WTC11 (cell line): Measurements from ENCODE around the gene TTYH1. TPM values are rescaled to one million over a fixed set of nuclear protein-coding genes. Genes with fewer than 3 reads are reported as not detected.

Experiments
- ATAC-seq: fragments of 200-7000 bp; cut with Tn5 transposase; 2 replicates; pipeline ENCODE4 v1.10.0; 2021; ENCODE audit warnings: mild to moderate bottlenecking, moderate library complexity
- CTCF ChIA-PET: fragments of 300-600 bp; sonication (Branson Sonifier 250); formaldehyde crosslinking; loops from one replicate; lab custom pipeline; 2021; ENCODE audit warnings: antibody characterized with exemption; lab: Charles Lee
- POLR2A ChIA-PET: fragments of 350-600 bp; sonication (Branson Sonifier 250); formaldehyde crosslinking; loops from one replicate; lab custom pipeline; 2021; ENCODE audit warnings: antibody characterized with exemption; lab: Charles Lee
- DNase-seq: peaks from one replicate; pipeline ENCODE4 v3.0.0; 2021; ENCODE audit warnings: low spot score
- H3K27ac Mint-ChIP-seq: 2 replicates; pipeline ENCODE4 v1.8.0; 2021; ENCODE audit warnings: mixed read lengths
- H3K27me3 Mint-ChIP-seq: 2 replicates; pipeline ENCODE4 v1.8.0; 2021; ENCODE audit warnings: low read depth, mild to moderate bottlenecking, moderate library complexity, mixed read lengths
- H3K36me3 Mint-ChIP-seq: 2 replicates; pipeline ENCODE4 v1.8.0; 2021; ENCODE audit warnings: mixed read lengths
- H3K4me1 Mint-ChIP-seq: 2 replicates; pipeline ENCODE4 v1.8.0; 2022; ENCODE audit warnings: mixed read lengths
- H3K4me3 Mint-ChIP-seq: 2 replicates; pipeline ENCODE4 v1.8.0; 2021; ENCODE audit warnings: mild to moderate bottlenecking, moderate library complexity, mixed read lengths
- H3K9me3 Mint-ChIP-seq: 2 replicates; pipeline ENCODE4 v1.8.0; 2021; ENCODE audit warnings: mixed read lengths
- CREB1 ChIP-seq: sonication (generic); formaldehyde crosslinking; IDR thresholded peaks from 2 replicates; pipeline ENCODE4 v1.8.0; 2023; ENCODE audit warnings: mild to moderate bottlenecking, missing genetic modification reagents
- CREM ChIP-seq: sonication (generic); formaldehyde crosslinking; IDR thresholded peaks from 2 replicates; pipeline ENCODE4 v1.8.1; 2022; ENCODE audit warnings: mild to moderate bottlenecking, missing genetic modification reagents, moderate library complexity
- E2F1 ChIP-seq: sonication (generic); formaldehyde crosslinking; IDR thresholded peaks from 2 replicates; pipeline ENCODE4 v1.8.0; 2022; ENCODE audit warnings: mild to moderate bottlenecking, missing genetic modification reagents
- FOXP1 ChIP-seq: sonication (generic); formaldehyde crosslinking; IDR thresholded peaks from 2 replicates; pipeline ENCODE4 v1.8.0; 2022; ENCODE audit warnings: missing genetic modification reagents, mild to moderate bottlenecking, moderate library complexity, borderline replicate concordance
- GRHL2 ChIP-seq: fragments of 250-450 bp; sonication (Bioruptor Pico); IDR thresholded peaks from 2 replicates; pipeline ENCODE4 v1.8.0; 2022; ENCODE audit warnings: mild to moderate bottlenecking, moderate library complexity; ENCODE audit not compliant: insufficient replicate concordance, severe bottlenecking
- GTF2I ChIP-seq: fragments of 250-450 bp; sonication (Bioruptor Pico); conservative IDR thresholded peaks from 2 replicates; pipeline ENCODE4 v1.4.0; 2021; ENCODE audit warnings: mild to moderate bottlenecking
- IRF2 ChIP-seq: sonication (generic); formaldehyde crosslinking; IDR thresholded peaks from 2 replicates; pipeline ENCODE4 v1.8.0; 2022; ENCODE audit warnings: low read depth, missing genetic modification reagents, borderline replicate concordance
- JUN ChIP-seq: sonication (generic); formaldehyde crosslinking; IDR thresholded peaks from 2 replicates; pipeline ENCODE4 v1.8.0; 2023; ENCODE audit warnings: mild to moderate bottlenecking, missing genetic modification reagents
- MYBL2 ChIP-seq: sonication (generic); formaldehyde crosslinking; IDR thresholded peaks from 2 replicates; pipeline ENCODE4 v1.8.1; 2023; ENCODE audit warnings: mild to moderate bottlenecking, moderate library complexity, missing genetic modification reagents
- NR1H2 ChIP-seq: sonication (generic); formaldehyde crosslinking; IDR thresholded peaks from 2 replicates; pipeline ENCODE4 v1.9.0; 2021; ENCODE audit warnings: mild to moderate bottlenecking, moderate library complexity, missing genetic modification reagents
- NR2C2 ChIP-seq: sonication (generic); formaldehyde crosslinking; IDR thresholded peaks from 2 replicates; pipeline ENCODE4 v1.8.0; 2022; ENCODE audit warnings: mild to moderate bottlenecking, missing genetic modification reagents
- PREB ChIP-seq: sonication (generic); formaldehyde crosslinking; IDR thresholded peaks from 2 replicates; pipeline ENCODE4 v1.8.1; 2022; ENCODE audit warnings: mild to moderate bottlenecking, missing genetic modification reagents, moderate library complexity, borderline replicate concordance
- SMAD3 ChIP-seq: sonication (generic); formaldehyde crosslinking; IDR thresholded peaks from 2 replicates; pipeline ENCODE4 v1.8.0; 2022; ENCODE audit warnings: missing genetic modification reagents, mild to moderate bottlenecking, borderline replicate concordance
- TEAD1 ChIP-seq: sonication (generic); formaldehyde crosslinking; IDR thresholded peaks from 2 replicates; pipeline ENCODE4 v1.8.0; 2022; ENCODE audit warnings: mild to moderate bottlenecking, missing genetic modification reagents
- TP53 ChIP-seq: sonication (generic); formaldehyde crosslinking; IDR thresholded peaks from 2 replicates; pipeline ENCODE4 v1.8.1; 2023; ENCODE audit warnings: mild to moderate bottlenecking, missing genetic modification reagents
- ZNF232 ChIP-seq: sonication (generic); formaldehyde crosslinking; IDR thresholded peaks from 2 replicates; pipeline ENCODE4 v1.8.0; 2022; ENCODE audit warnings: mild to moderate bottlenecking, missing genetic modification reagents
- ZNF317 ChIP-seq: sonication (generic); formaldehyde crosslinking; IDR thresholded peaks from 2 replicates; pipeline ENCODE4 v1.8.1; 2023; ENCODE audit warnings: low read depth, mild to moderate bottlenecking, moderate library complexity, missing genetic modification reagents, borderline replicate concordance
- ZNF396 ChIP-seq: fragments of 250-450 bp; sonication (Bioruptor Pico); IDR thresholded peaks from 2 replicates; pipeline ENCODE4 v1.8.0; 2021; ENCODE audit warnings: mild to moderate bottlenecking, moderate library complexity, borderline replicate concordance
- ZNF423 ChIP-seq: fragments of 250-450 bp; sonication (Bioruptor Pico); IDR thresholded peaks from 2 replicates; pipeline ENCODE4 v2.1.2; 2022; ENCODE audit warnings: mild to moderate bottlenecking, moderate library complexity
- total RNA-seq: library from RNA; stranded (reverse); gene quantifications from 3 replicates; pipeline ENCODE4 v1.2.3, GENCODE V29; 2021
- TF ChIP-seq, protein P1 (sequence below): sonication (generic); formaldehyde crosslinking; IDR thresholded peaks from 2 replicates; pipeline ENCODE4 v1.8.1; 2023; ENCODE audit warnings: mild to moderate bottlenecking, missing genetic modification reagents
- TF ChIP-seq, protein P2 (sequence below): fragments of 250-450 bp; sonication (Bioruptor Pico); IDR thresholded peaks from 2 replicates; pipeline ENCODE4 v1.9.0; 2021; ENCODE audit warnings: moderate library complexity, mild to moderate bottlenecking, inconsistent platforms, borderline replicate concordance
- TF ChIP-seq, protein P3 (sequence below): fragments of 250-450 bp; sonication (Bioruptor Pico); IDR thresholded peaks from 2 replicates; pipeline ENCODE4 v1.9.0; 2021; ENCODE audit warnings: mild to moderate bottlenecking
- TF ChIP-seq, protein P4 (sequence below): fragments of 250-450 bp; sonication (Bioruptor Pico); IDR thresholded peaks from 2 replicates; pipeline ENCODE4 v1.9.0; 2021; ENCODE audit warnings: mild to moderate bottlenecking, borderline replicate concordance
- TF ChIP-seq, protein P5 (sequence below): sonication (generic); formaldehyde crosslinking; IDR thresholded peaks from 2 replicates; pipeline ENCODE4 v1.8.1; 2023; ENCODE audit warnings: mild to moderate bottlenecking, missing genetic modification reagents, moderate library complexity
- TF ChIP-seq, protein P6 (sequence below): sonication (generic); formaldehyde crosslinking; IDR thresholded peaks from 2 replicates; pipeline ENCODE4 v1.8.0; 2023; ENCODE audit warnings: missing genetic modification reagents

Gene TTYH1
- total RNA-seq, 1 experiment from 2014 or later, result 37.1 TPM

DNA sequence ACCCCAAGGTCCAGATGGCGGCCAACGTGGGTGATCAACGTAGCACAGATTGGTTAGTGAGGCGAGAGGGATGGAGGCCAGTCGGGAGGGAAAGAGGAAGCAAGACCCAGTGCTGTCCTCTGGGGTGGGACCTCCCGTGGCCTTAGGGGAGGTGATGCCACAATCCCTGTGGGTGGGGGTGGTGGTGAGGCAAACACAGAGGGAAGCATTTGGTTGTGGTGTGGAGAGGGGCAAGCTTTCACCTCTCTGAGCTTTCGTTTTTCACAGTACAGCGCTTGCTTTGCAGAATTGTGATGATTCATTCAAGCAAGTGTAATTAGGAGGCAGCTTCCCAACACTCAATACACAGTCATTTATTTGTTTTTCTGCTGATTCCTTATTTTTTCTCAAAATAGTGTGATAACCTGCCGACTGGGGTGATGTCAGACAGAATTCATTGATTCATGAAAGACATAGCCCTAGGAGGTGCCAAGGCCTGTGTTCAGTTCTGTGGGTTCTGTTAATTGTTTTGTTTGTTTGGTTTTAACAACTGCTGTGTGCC is 36.1 kb downstream of the TTYH1 start:
- no peak for ATAC-seq
- POLR2A ChIA-PET, result no interaction called here

DNA sequence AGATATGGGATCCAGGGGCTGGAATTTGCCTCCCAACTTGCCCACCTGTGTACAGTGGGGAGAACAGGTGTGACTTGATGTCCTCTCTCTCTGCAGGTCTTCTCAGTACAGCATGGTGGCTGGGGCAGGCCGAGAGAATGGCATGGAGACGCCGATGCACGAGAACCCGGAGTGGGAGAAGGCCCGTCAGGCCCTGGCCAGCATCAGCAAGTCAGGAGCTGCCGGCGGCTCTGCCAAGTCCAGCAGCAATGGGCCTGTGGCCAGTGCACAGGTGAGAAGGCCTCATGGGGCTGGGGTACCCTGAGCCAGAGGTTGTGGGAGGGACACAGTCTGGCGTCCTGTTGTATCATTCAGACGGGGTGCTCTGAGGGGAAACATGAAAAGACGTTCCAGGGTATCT is 36.7 kb downstream of the TTYH1 start:
- Mint-ChIP-seq H3K4me3 (no peak overlapping the region), H3K27ac (no peak overlapping the region), H3K27me3 (peaks cover 2% of the 10 kb centered on the region; the same call in 1 of the 2 replicates), H3K4me1 (peaks cover 24% of the 10 kb centered on the region), H3K9me3 (no peaks in the 10 kb centered on the region), H3K36me3 (peaks cover 47% of the 10 kb centered on the region)
- ATAC-seq, result no peak
- POLR2A ChIA-PET, result no interaction called here
- TF ChIP-seq, protein P1, sequence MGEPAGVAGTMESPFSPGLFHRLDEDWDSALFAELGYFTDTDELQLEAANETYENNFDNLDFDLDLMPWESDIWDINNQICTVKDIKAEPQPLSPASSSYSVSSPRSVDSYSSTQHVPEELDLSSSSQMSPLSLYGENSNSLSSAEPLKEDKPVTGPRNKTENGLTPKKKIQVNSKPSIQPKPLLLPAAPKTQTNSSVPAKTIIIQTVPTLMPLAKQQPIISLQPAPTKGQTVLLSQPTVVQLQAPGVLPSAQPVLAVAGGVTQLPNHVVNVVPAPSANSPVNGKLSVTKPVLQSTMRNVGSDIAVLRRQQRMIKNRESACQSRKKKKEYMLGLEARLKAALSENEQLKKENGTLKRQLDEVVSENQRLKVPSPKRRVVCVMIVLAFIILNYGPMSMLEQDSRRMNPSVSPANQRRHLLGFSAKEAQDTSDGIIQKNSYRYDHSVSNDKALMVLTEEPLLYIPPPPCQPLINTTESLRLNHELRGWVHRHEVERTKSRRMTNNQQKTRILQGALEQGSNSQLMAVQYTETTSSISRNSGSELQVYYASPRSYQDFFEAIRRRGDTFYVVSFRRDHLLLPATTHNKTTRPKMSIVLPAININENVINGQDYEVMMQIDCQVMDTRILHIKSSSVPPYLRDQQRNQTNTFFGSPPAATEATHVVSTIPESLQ (CRISPR knock-in tag), result no peak
- TF ChIP-seq, protein P2, sequence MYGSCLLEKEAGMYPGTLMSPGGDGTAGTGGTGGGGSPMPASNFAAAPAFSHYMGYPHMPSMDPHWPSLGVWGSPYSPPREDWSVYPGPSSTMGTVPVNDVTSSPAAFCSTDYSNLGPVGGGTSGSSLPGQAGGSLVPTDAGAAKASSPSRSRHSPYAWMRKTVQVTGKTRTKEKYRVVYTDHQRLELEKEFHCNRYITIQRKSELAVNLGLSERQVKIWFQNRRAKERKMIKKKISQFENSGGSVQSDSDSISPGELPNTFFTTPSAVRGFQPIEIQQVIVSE (CRISPR knock-in tag), result no peak
- TF ChIP-seq ZNF396 (CRISPR knock-in tag), result no peak
- TF ChIP-seq, protein P3, sequence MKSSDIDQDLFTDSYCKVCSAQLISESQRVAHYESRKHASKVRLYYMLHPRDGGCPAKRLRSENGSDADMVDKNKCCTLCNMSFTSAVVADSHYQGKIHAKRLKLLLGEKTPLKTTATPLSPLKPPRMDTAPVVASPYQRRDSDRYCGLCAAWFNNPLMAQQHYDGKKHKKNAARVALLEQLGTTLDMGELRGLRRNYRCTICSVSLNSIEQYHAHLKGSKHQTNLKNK (CRISPR knock-in tag), result no peak
- no peak for TF ChIP-seq FOXP1 (CRISPR knock-in tag)
- TF ChIP-seq, protein P4, sequence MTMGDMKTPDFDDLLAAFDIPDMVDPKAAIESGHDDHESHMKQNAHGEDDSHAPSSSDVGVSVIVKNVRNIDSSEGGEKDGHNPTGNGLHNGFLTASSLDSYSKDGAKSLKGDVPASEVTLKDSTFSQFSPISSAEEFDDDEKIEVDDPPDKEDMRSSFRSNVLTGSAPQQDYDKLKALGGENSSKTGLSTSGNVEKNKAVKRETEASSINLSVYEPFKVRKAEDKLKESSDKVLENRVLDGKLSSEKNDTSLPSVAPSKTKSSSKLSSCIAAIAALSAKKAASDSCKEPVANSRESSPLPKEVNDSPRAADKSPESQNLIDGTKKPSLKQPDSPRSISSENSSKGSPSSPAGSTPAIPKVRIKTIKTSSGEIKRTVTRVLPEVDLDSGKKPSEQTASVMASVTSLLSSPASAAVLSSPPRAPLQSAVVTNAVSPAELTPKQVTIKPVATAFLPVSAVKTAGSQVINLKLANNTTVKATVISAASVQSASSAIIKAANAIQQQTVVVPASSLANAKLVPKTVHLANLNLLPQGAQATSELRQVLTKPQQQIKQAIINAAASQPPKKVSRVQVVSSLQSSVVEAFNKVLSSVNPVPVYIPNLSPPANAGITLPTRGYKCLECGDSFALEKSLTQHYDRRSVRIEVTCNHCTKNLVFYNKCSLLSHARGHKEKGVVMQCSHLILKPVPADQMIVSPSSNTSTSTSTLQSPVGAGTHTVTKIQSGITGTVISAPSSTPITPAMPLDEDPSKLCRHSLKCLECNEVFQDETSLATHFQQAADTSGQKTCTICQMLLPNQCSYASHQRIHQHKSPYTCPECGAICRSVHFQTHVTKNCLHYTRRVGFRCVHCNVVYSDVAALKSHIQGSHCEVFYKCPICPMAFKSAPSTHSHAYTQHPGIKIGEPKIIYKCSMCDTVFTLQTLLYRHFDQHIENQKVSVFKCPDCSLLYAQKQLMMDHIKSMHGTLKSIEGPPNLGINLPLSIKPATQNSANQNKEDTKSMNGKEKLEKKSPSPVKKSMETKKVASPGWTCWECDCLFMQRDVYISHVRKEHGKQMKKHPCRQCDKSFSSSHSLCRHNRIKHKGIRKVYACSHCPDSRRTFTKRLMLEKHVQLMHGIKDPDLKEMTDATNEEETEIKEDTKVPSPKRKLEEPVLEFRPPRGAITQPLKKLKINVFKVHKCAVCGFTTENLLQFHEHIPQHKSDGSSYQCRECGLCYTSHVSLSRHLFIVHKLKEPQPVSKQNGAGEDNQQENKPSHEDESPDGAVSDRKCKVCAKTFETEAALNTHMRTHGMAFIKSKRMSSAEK (CRISPR knock-in tag), result no peak
- no peak for TF ChIP-seq NR1H2 (CRISPR knock-in tag)
- TF ChIP-seq ZNF232 (CRISPR knock-in tag), result no peak
- no peak for TF ChIP-seq GTF2I
- no peak for TF ChIP-seq NR2C2
- no peak for TF ChIP-seq ZNF423 (CRISPR knock-in tag)
- TF ChIP-seq TEAD1 (CRISPR knock-in tag), result no peak
- TF ChIP-seq IRF2 (CRISPR knock-in tag), result no peak
- TF ChIP-seq PREB (CRISPR knock-in tag), result no peak
- no peak for TF ChIP-seq E2F1 (CRISPR knock-in tag)
- TF ChIP-seq CREB1 (CRISPR knock-in tag), result no peak
- no peak for TF ChIP-seq GRHL2 (CRISPR knock-in tag)
- TF ChIP-seq, protein P5, sequence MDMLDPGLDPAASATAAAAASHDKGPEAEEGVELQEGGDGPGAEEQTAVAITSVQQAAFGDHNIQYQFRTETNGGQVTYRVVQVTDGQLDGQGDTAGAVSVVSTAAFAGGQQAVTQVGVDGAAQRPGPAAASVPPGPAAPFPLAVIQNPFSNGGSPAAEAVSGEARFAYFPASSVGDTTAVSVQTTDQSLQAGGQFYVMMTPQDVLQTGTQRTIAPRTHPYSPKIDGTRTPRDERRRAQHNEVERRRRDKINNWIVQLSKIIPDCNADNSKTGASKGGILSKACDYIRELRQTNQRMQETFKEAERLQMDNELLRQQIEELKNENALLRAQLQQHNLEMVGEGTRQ (CRISPR knock-in tag), result no peak
- DNase-seq, result no peak
- CTCF ChIA-PET, result no interaction called here

More for the DNA sequence above, 36.1 kb downstream of the TTYH1 start:
- H3K27me3 Mint-ChIP-seq, result peaks cover 2% of the 10 kb centered on the region; the same call in 1 of the 2 replicates
- CTCF ChIA-PET, result no interaction called here
- no peaks in the 10 kb centered on the region for H3K9me3 Mint-ChIP-seq
- TF ChIP-seq FOXP1 (CRISPR knock-in tag) (no peak), SMAD3 (no peak), TP53 (CRISPR knock-in tag) (no peak), MYBL2 (no peak), CREM (no peak), ZNF317 (no peak), JUN (CRISPR knock-in tag) (no peak)
- TF ChIP-seq, protein P6, sequence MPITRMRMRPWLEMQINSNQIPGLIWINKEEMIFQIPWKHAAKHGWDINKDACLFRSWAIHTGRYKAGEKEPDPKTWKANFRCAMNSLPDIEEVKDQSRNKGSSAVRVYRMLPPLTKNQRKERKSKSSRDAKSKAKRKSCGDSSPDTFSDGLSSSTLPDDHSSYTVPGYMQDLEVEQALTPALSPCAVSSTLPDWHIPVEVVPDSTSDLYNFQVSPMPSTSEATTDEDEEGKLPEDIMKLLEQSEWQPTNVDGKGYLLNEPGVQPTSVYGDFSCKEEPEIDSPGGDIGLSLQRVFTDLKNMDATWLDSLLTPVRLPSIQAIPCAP, result no peak
- DNase-seq, result no peak
- peaks cover 25% of the 10 kb centered on the region for H3K4me1 Mint-ChIP-seq
- no peak overlapping the region for H3K27ac Mint-ChIP-seq
- peak overlapping the region; percentile 99 for H3K4me3 Mint-ChIP-seq
- H3K36me3 Mint-ChIP-seq, result peaks cover 46% of the 10 kb centered on the region
